ENCODE results near the gene SDCCAG8. TPM values are rescaled to one million over a fixed set of nuclear protein-coding genes. Genes with fewer than 3 reads are reported as not detected.
A peak's percentile ranks its signal among the peaks of the same experiment; 100 is the strongest.

SDCCAG8 gene
- total RNA-seq, 1 experiment from 2014 or later, result 10.0 TPM

- Histone ChIP-seq H2BK120ac (ENCODE audit: low read depth, low read length, poor library complexity, severe bottlenecking) (no peak overlapping the region), H2BK5ac (ENCODE audit: insufficient read length, low read length) (no peak overlapping the region), H2AK5ac (ENCODE audit: insufficient read length, low read length) (no peak overlapping the region), H3K4me1 (ENCODE audit: insufficient read depth, low read length) (no peaks in the 10 kb centered on the region; the same call in 1 of the 2 replicates), H3K79me2 (ENCODE audit: insufficient read depth, low read length) (no peaks in the 10 kb centered on the region), H3K27me3 (ENCODE audit: insufficient read depth, low read length) (no peaks in the 10 kb centered on the region), H3K79me1 (ENCODE audit: insufficient read depth, low read depth, low read length, poor library complexity, severe bottlenecking) (no peaks in the 10 kb centered on the region), H3T11ph (ENCODE audit: low read length) (no peak overlapping the region), H3K23me2 (ENCODE audit: insufficient read length, low read depth, low read length, poor library complexity, severe bottlenecking) (no peaks in the 10 kb centered on the region), H3K9me3 (ENCODE audit: control insufficient read depth, low read depth, low read length) (no peaks in the 10 kb centered on the region), H4K5ac (ENCODE audit: insufficient read length, low read depth, low read length) (no peak overlapping the region), H3K14ac (ENCODE audit: insufficient read depth, low read length) (no peak overlapping the region), H3K23ac (ENCODE audit: insufficient read length, low read depth, low read length) (no peak overlapping the region), H2BK12ac (ENCODE audit: insufficient read length, low read depth, low read length) (no peak overlapping the region), H3K56ac (ENCODE audit: insufficient read length, low read depth, low read length) (no peak overlapping the region), H2BK15ac (ENCODE audit: low read depth, low read length) (no peak overlapping the region), H4K8ac (replicated peaks; ENCODE audit: insufficient read length, low read depth, low read length) (no peak overlapping the region), H3K27ac (ENCODE audit: insufficient read length, low read depth, low read length) (no peak overlapping the region), H2BK20ac (ENCODE audit: low read depth, low read length, poor library complexity, severe bottlenecking) (no peak overlapping the region), H3K4ac (ENCODE audit: low read depth, low read length) (no peak overlapping the region), H4K91ac (ENCODE audit: insufficient read length, low read depth, low read length) (no peak overlapping the region), H3K18ac (ENCODE audit: insufficient read length, low read depth, low read length) (no peak overlapping the region), H2AFZ (ENCODE audit: low read length) (no peak overlapping the region), H3K4me2 (ENCODE audit: insufficient read depth, insufficient read length, low read length) (no peak overlapping the region), H3K9ac (ENCODE audit: extremely low read depth, insufficient read length, low read length) (no peak overlapping the region), H4K20me1 (ENCODE audit: control insufficient read depth, insufficient read depth, insufficient read length) (no peaks in the 10 kb centered on the region)
- no peak for TF ChIP-seq CTCF (conservative IDR thresholded peaks at IDR 0.05)
- no peaks in the 10 kb centered on the region for H3K27me3 Mint-ChIP-seq (ENCODE audit: low read depth)
- peaks cover 7 to 23% (median 22%) of the 10 kb centered on the region in 3 experiments; a peak in 6 of 7 replicates for H3K36me3 Mint-ChIP-seq (ENCODE audit: insufficient read depth in 1 of 3, low read depth in 3 of 3)
- peak overlapping the region in 1 of 3 experiments; percentile 22; a peak in 1 of 7 replicates for H3K27ac Mint-ChIP-seq
- no peak for DNase-seq
- H3K4me3 Mint-ChIP-seq, result no peak overlapping the region
- no CpG with 5 or more reads among the region's 7 CpGs for WGBS (ENCODE audit: extremely low coverage, insufficient read length, low lambda C conversion rate)
- H3K9me3 Mint-ChIP-seq, result peaks cover 8 to 10% of the 10 kb centered on the region in 2 experiments; a peak in 4 of 5 replicates
- H3K4me1 Mint-ChIP-seq, result peaks cover 12 to 14% of the 10 kb centered on the region in 2 experiments
Observed at GRCh38 chr1:243513726-243514491, 258.1 kb downstream of the SDCCAG8 start.
